ENCODE results near the gene IGHMBP2.
A peak's percentile ranks its signal among the peaks of the same experiment; 100 is the strongest.
"Not testable (repeated sequence)": the region's sequence is repeated elsewhere in the genome, so short reads cannot be mapped to it uniquely, and the experiment has no call there.

The IGHMBP2 gene

DNA sequence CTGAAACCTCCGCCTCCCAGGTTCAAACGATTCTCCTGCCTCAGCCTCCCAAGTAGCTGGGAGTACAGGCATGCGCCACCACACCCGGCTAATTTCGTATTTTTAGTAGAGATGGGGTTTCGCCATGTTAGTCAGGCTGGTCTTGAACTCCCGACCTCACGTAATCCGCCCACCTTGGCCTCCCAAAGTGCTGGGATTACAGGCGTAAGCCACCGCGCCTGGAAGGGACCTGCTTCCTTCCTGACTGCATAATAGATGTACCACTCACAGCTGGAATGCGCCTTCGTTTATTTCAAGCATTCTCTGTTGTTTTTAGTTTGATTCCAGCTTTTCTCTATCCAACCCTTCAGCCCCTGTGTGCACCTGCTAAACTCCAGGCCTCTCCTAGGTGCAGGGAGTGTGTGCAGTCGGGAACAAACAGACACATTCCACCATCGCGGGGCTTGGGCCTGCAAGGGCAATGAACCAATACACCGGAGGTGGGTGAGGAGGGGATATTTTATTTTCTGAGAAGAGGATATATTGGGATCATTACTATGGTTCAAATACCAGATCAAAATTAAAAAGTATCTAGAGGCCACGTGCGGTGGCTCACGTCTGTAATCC, 47.2 kb upstream of the IGHMBP2 start:
- H4K91ac ChIP-seq (ENCODE audit: low read depth, low read length); H3K9ac ChIP-seq (ENCODE audit: low read length); H3K27ac ChIP-seq (ENCODE audit: low read depth, low read length); H3K4me2 ChIP-seq (ENCODE audit: low read length); H2BK12ac ChIP-seq (ENCODE audit: low read length); H3K79me1 ChIP-seq (ENCODE audit: low read length); H2BK120ac ChIP-seq (ENCODE audit: insufficient read depth, low read length, poor library complexity); H3K79me2 ChIP-seq (ENCODE audit: control insufficient read depth, insufficient read depth, low read length, poor library complexity); DNase-seq; H3K4me3 ChIP-seq (ENCODE audit: low read depth, low read length); H4K8ac ChIP-seq (ENCODE audit: low read depth, low read length); H3K4ac ChIP-seq (ENCODE audit: low read depth, low read length); H3K4me1 ChIP-seq (ENCODE audit: control insufficient read depth in 1 of 2, insufficient read depth in 2 of 2, low read length in 2 of 2); H3K9me3 ChIP-seq (ENCODE audit: insufficient read depth, low read depth, low read length); H4K12ac ChIP-seq (ENCODE audit: low read depth, low read length); H3K14ac ChIP-seq (ENCODE audit: low read length); H3K23ac ChIP-seq (ENCODE audit: low read length); H2AFZ ChIP-seq (ENCODE audit: insufficient read depth, low read length, poor library complexity); H2AK5ac ChIP-seq (ENCODE audit: low read length); H3K18ac ChIP-seq (ENCODE audit: low read length); H3K36me3 ChIP-seq (ENCODE audit: control insufficient read depth in 1 of 2, insufficient read depth in 2 of 2, low read length in 2 of 2); H2BK5ac ChIP-seq (ENCODE audit: low read depth, low read length, poor library complexity): not testable (repeated sequence)
- WGBS (ENCODE audit: extremely low coverage, insufficient coverage, insufficient read length), result no CpG with 5 or more reads among the region's 21 CpGs
- H3K27me3 ChIP-seq (ENCODE audit: insufficient read depth, low read length), result peaks cover 12% of the 10 kb centered on the region

DNA sequence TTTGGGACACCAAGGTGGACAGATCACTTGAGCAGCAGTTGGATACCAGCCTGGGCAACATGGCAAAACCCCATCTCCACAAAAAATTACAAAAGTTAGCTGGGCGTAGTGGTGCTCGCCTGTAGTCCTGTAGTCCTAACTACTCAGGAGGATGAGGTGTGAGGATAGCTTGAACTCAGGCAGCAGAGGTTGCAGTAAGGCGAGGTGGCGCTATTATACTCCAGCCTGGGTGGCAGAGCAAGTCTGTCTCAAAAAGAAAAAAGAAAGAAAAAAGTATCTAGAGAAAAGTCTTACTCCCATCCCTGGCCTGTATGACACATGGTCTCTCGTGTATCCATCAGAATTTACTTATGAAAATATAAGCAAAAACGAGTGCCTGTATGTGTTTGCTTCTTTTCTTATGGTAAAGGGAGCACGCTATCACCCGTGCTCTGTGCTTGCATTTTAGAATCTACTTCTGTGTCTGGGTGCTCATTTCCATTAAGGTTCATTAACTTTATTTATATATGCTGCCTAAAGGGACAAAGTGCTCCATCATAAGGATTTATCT, 46.6 kb upstream of the IGHMBP2 start:
- H2BK12ac ChIP-seq (ENCODE audit: low read length), result no peak overlapping the region
- no peak overlapping the region for H2BK120ac ChIP-seq (ENCODE audit: insufficient read depth, low read length, poor library complexity)
- H3K4me3 ChIP-seq (ENCODE audit: low read depth, low read length), result no peak overlapping the region
- no peaks in the 10 kb centered on the region for H3K9me3 ChIP-seq (ENCODE audit: insufficient read depth, low read depth, low read length)
- no peak overlapping the region for H3K27ac ChIP-seq (ENCODE audit: low read depth, low read length)
- H4K8ac ChIP-seq (ENCODE audit: low read depth, low read length), result no peak overlapping the region
- H2AK5ac ChIP-seq (ENCODE audit: low read length), result no peak overlapping the region
- H3K4ac ChIP-seq (ENCODE audit: low read depth, low read length), result no peak overlapping the region
- no peak overlapping the region for H3K14ac ChIP-seq (ENCODE audit: low read length)
- no peaks in the 10 kb centered on the region for H3K36me3 ChIP-seq (ENCODE audit: control insufficient read depth in 1 of 2, insufficient read depth in 2 of 2, low read length in 2 of 2)
- no peak overlapping the region for H4K91ac ChIP-seq (ENCODE audit: low read depth, low read length)
- no peak overlapping the region for H3K18ac ChIP-seq (ENCODE audit: low read length)
- H3K79me1 ChIP-seq (ENCODE audit: low read length), result no peaks in the 10 kb centered on the region
- DNase-seq, result no peak
- H3K4me2 ChIP-seq (ENCODE audit: low read length), result no peak overlapping the region
- no peak overlapping the region for H2BK5ac ChIP-seq (ENCODE audit: low read depth, low read length, poor library complexity)
- H3K27me3 ChIP-seq (ENCODE audit: insufficient read depth, low read length), result peaks cover 12% of the 10 kb centered on the region
- H4K12ac ChIP-seq (ENCODE audit: low read depth, low read length), result no peak overlapping the region
- H3K9ac ChIP-seq (ENCODE audit: low read length), result no peak overlapping the region
- H3K23ac ChIP-seq (ENCODE audit: low read length), result no peak overlapping the region
- no CpG with 5 or more reads among the region's 8 CpGs for WGBS (ENCODE audit: extremely low coverage, insufficient coverage, insufficient read length)
- no peaks in the 10 kb centered on the region for H3K79me2 ChIP-seq (ENCODE audit: control insufficient read depth, insufficient read depth, low read length, poor library complexity)
- peaks cover 3 to 7% of the 10 kb centered on the region in 2 experiments for H3K4me1 ChIP-seq (ENCODE audit: control insufficient read depth in 1 of 2, insufficient read depth in 2 of 2, low read length in 2 of 2)
- H2AFZ ChIP-seq (ENCODE audit: insufficient read depth, low read length, poor library complexity), result no peak overlapping the region

DNA sequence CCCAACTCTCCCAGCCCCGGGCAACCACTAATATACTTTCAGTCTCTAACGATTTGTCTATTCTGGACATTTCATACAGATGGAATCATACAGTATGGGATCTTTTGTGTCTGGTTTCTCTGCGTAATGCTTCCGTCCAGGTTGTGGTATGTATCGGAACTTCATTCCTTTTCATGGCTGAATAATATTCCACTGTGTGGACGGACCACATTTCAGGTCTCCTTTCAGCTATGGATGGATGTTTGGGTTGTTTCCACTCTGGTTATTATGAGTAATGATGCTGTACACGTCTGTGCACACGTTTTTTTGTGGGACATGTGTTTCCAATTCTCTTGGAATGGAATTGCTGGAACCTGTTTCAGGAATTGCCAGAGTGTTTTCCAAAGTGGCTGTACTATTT, 44.6 kb upstream of the IGHMBP2 start:
- no peaks in the 10 kb centered on the region for H3K79me2 ChIP-seq (ENCODE audit: control insufficient read depth, insufficient read depth, low read length, poor library complexity)
- H3K4me2 ChIP-seq (ENCODE audit: low read length), result no peak overlapping the region
- no peak overlapping the region for H2BK5ac ChIP-seq (ENCODE audit: low read depth, low read length, poor library complexity)
- peaks cover 8% of the 10 kb centered on the region for H3K27me3 ChIP-seq (ENCODE audit: insufficient read depth, low read length)
- H2BK120ac ChIP-seq (ENCODE audit: insufficient read depth, low read length, poor library complexity), result no peak overlapping the region
- no peak overlapping the region for H2AFZ ChIP-seq (ENCODE audit: insufficient read depth, low read length, poor library complexity)
- no CpG with 5 or more reads among the region's 8 CpGs for WGBS (ENCODE audit: extremely low coverage, insufficient coverage, insufficient read length)
- H4K91ac ChIP-seq (ENCODE audit: low read depth, low read length), result no peak overlapping the region
- no peak overlapping the region for H3K23ac ChIP-seq (ENCODE audit: low read length)
- no peaks in the 10 kb centered on the region for H3K79me1 ChIP-seq (ENCODE audit: low read length)
- H3K14ac ChIP-seq (ENCODE audit: low read length), result no peak overlapping the region
- H3K18ac ChIP-seq (ENCODE audit: low read length), result no peak overlapping the region
- no peak overlapping the region for H3K4ac ChIP-seq (ENCODE audit: low read depth, low read length)
- no peak overlapping the region for H3K4me3 ChIP-seq (ENCODE audit: low read depth, low read length)
- no peaks in the 10 kb centered on the region for H3K36me3 ChIP-seq (ENCODE audit: control insufficient read depth in 1 of 2, insufficient read depth in 2 of 2, low read length in 2 of 2)
- no peak overlapping the region for H3K27ac ChIP-seq (ENCODE audit: low read depth, low read length)
- H3K9ac ChIP-seq (ENCODE audit: low read length), result no peak overlapping the region
- H3K9me3 ChIP-seq (ENCODE audit: insufficient read depth, low read depth, low read length), result peaks cover 7% of the 10 kb centered on the region
- no peak overlapping the region for H2BK12ac ChIP-seq (ENCODE audit: low read length)
- H3K4me1 ChIP-seq (ENCODE audit: control insufficient read depth in 1 of 2, insufficient read depth in 2 of 2, low read length in 2 of 2), result peaks cover 3 to 7% of the 10 kb centered on the region in 2 experiments
- no peak overlapping the region for H4K12ac ChIP-seq (ENCODE audit: low read depth, low read length)
- DNase-seq, result peak; percentile 83 to 97
- no peak overlapping the region for H4K8ac ChIP-seq (ENCODE audit: low read depth, low read length)
- no peak overlapping the region for H2AK5ac ChIP-seq (ENCODE audit: low read length)

DNA sequence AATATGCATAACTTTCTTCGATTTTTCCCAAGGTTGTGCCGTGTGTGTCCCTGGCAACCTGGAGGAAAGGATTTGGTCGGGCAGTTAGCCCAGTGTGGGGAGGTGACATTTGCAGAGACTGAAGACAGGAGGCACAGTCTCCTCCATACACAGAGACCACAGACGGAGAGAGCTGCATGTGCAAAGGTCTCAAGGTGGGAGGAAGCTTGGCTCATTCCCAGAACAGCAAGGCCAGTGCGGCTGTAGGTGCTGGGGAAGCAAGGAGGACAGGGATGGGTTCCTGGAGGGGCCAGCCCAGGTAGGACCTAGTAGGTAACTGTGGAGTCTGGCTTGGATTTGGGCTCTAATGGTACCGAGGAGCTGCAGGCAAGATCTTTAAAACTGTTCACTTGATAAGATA, 41.3 kb upstream of the IGHMBP2 start:
- H3K27ac ChIP-seq (ENCODE audit: low read depth, low read length), result no peak overlapping the region
- no peak for DNase-seq
- H4K91ac ChIP-seq (ENCODE audit: low read depth, low read length), result no peak overlapping the region
- WGBS (ENCODE audit: extremely low coverage, insufficient coverage, insufficient read length), result no CpG with 5 or more reads among the region's 6 CpGs
- H3K14ac ChIP-seq (ENCODE audit: low read length), result no peak overlapping the region
- H3K36me3 ChIP-seq (ENCODE audit: control insufficient read depth in 1 of 2, insufficient read depth in 2 of 2, low read length in 2 of 2), result no peaks in the 10 kb centered on the region
- H4K8ac ChIP-seq (ENCODE audit: low read depth, low read length), result no peak overlapping the region
- no peak overlapping the region for H2AFZ ChIP-seq (ENCODE audit: insufficient read depth, low read length, poor library complexity)
- H3K4me2 ChIP-seq (ENCODE audit: low read length), result no peak overlapping the region
- no peak overlapping the region for H2BK5ac ChIP-seq (ENCODE audit: low read depth, low read length, poor library complexity)
- H3K27me3 ChIP-seq (ENCODE audit: insufficient read depth, low read length), result no peaks in the 10 kb centered on the region
- no peak overlapping the region for H3K4ac ChIP-seq (ENCODE audit: low read depth, low read length)
- H3K4me3 ChIP-seq (ENCODE audit: low read depth, low read length), result no peak overlapping the region
- no peaks in the 10 kb centered on the region for H3K4me1 ChIP-seq (ENCODE audit: control insufficient read depth in 1 of 2, insufficient read depth in 2 of 2, low read length in 2 of 2)
- no peak overlapping the region for H3K9ac ChIP-seq (ENCODE audit: low read length)
- no peak overlapping the region for H3K18ac ChIP-seq (ENCODE audit: low read length)
- no peaks in the 10 kb centered on the region for H3K79me2 ChIP-seq (ENCODE audit: control insufficient read depth, insufficient read depth, low read length, poor library complexity)
- H2AK5ac ChIP-seq (ENCODE audit: low read length), result no peak overlapping the region
- H3K23ac ChIP-seq (ENCODE audit: low read length), result no peak overlapping the region
- H3K9me3 ChIP-seq (ENCODE audit: insufficient read depth, low read depth, low read length), result peaks cover 9% of the 10 kb centered on the region
- H4K12ac ChIP-seq (ENCODE audit: low read depth, low read length), result no peak overlapping the region
- H2BK120ac ChIP-seq (ENCODE audit: insufficient read depth, low read length, poor library complexity), result no peak overlapping the region
- no peak overlapping the region for H2BK12ac ChIP-seq (ENCODE audit: low read length)
- H3K79me1 ChIP-seq (ENCODE audit: low read length), result no peaks in the 10 kb centered on the region
